HG03342 (cell line): Measurements from ENCODE around the gene SPI1.
A peak's percentile ranks its signal among the peaks of the same experiment; 100 is the strongest.

Source experiments
- ATAC-seq: cut with Tn5 transposase; IDR thresholded peaks from one replicate; pipeline ENCODE4 v1.9.1; 2021; ENCODE audit warnings: mild to moderate bottlenecking, moderate library complexity; ENCODE audit not compliant: unreplicated experiment

Gene SPI1

DNA sequence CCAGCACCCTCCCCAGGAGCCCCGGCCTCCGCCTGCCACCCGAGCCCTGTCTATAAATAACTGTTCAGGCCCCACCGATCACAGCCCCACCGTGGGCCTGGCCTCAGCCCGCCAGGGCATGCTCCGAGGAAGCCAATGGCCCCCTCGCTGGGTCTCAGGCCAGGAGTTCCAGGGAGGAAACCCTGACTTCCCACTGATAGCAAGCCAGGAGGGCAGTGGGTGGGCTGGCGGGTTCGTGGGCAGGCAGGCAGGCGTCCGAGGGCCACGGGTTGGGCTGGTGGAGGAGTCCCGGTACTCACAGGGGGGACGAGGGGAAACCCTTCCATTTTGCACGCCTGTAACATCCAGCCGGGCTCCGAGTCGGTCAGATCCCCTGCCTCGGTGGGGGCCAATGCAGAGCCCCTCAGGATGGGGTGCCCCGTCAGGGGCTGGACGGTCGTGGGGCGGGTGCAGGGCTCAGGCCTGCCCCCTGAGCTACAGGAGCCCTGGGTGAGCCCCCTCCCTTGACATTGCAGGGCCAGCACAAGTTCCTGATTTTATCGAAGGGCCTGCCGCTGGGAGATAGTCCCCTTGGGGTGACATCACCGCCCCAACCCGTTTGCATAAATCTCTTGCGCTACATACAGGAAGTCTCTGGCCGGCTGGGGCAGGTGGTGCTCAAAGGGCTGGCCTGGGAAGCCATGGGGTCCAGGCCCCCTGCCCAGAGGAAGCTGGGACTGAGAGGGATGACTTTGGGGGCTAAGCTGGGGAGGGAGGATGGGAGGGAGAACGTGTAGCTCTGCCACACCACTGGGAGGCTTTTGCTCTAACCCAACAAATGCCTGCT is at the start of gene SPI1:
Gene SPI1 (minus strand): TSS at position 538 of the 826 bp plus-strand sequence. CDS start 194 bp downstream, at position 344.
- ATAC-seq, result peak; percentile 87

GRCh38 chr11:47426062-47426956 is 48.0 kb upstream of the SPI1 start, which contains the start of gene PSMC3:
TSS of gene PSMC3 (minus strand) at chr11:47426439. CDS start at chr11:47426279, 160 bp downstream.
- peak; percentile 93 for ATAC-seq

DNA sequence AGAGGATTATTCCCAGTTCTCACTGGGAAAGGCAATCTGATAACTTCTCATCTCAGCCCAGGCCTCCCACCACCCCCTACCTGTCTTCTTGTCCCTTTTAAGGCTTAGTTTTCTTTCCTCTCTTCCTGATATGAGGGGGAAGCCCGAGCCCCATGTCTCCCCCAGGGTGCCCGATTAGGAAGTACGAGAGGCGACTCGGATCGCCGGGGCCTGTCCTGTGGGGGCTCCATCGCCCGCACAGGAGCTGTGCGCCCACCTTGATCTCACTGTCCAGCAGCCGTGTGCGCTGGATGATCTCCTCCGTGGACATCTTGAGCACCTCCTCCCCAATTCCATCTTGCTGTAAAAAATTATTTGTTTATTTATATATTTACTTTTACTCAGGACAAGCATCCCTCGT is 47.3 kb upstream of the SPI1 start:
- ATAC-seq, result no peak

GRCh38 chr11:47418454-47419259 is 40.3 kb upstream of the SPI1 start:
- no peak for ATAC-seq

DNA sequence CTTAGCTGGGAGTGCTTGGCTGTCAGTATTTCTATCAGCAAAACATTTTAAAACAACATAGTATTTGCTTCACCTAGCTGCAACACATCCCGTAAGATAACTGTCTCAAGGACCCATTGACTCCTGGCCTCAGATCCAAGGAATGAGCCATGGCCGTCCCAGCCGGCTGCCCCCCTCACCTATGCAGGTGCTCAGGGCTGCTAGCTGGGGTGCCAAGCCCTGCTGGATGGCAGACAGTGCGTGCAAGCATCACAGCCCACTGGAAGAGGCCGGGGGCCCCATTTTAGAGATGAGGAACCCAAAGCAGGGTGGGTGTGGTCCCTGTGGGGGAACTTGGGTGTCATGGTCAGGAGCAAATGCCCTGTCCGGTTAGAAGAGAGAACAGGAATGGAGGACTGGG is 39.4 kb upstream of the SPI1 start:
- ATAC-seq, result no peak

- ATAC-seq, result no peak
Observed at GRCh38 chr11:47415949-47416472, 37.7 kb upstream of the SPI1 start.

DNA sequence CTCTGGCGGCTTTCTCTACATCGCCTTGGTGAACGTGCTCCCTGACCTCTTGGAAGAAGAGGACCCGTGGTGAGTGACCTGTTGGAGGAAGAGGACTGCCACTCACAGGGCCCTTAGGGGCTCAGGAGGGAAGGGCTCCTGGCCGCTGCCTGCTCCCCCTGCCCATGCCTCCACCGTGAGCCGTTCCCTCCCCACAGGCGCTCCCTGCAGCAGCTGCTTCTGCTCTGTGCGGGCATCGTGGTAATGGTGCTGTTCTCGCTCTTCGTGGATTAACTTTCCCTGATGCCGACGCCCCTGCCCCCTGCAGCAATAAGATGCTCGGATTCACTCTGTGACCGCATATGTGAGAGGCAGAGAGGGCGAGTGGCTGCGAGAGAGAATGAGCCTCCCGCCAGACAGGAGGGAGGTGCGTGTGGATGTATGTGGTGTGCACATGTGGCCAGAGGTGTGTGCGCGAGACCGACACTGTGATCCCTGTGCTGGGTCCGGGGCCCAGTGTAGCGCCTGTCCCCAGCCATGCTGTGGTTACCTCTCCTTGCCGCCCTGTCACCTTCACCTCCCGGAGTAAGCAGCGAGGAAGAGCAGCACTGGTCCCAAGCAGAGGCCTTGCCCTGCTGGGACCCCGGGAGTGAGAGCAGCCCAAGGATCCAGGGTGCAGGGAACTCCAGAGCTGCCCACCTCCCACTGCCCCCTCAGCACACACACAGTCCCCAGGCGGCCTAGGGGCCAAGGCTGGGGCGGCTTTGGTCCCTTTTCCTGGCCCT is 36.9 kb upstream of the SPI1 start:
- no peak for ATAC-seq

GRCh38 chr11:47414685-47415070 is 36.3 kb upstream of the SPI1 start:
- no peak for ATAC-seq

DNA sequence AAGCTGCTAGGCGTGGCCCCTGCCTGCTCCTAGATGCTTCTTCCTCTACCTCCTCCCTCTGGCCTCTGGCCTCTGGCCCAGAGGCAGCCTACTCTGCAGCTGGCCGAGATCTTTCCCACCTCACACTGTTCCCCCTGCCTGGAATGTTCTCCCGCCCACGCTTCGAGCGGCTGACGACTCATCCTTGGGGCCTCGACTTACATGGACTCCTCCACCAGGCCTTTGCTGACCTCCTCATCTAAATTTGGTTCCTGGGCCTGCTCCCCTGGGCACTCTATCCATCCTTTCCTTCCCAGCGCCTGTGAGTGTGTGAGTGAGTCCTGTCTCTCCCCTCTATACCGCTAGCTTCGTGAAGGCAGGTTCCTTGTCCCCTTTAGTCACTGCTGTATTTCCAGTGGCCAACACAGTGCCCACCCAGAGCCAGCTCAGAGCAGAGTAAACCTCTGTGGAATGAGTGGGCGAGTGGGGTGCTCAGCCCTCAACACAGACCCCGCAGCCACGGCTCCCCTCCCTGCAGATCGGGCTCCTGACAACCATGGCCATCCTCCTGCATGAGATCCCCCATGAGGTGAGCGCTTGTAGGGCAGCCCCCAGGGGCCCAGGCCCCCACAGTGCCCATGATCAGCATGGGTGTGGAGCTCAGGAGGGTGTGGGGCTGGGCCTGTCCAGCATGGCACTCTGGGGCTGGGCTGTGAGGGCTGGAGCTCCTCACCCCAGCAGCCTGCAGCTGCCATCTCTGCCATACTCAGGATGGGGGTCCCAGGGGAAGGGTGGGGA is 35.7 kb upstream of the SPI1 start:
- ATAC-seq, result no peak

DNA sequence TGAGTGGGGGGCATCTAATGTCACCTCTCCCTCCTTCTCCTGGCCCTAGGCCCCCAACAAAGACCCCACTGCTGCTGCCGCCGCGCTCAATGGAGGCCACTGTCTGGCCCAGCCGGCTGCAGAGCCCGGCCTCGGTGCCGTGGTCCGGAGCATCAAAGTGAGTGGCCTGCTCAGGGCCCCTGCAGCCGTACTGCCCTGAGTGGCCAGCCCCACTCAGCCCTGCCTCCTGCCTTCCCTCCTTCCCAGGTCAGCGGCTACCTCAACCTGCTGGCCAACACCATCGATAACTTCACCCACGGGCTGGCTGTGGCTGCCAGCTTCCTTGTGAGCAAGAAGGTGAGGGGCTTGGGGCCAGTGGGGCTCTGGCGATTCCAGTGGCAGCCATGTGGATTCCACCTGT is 35.0 kb upstream of the SPI1 start:
- ATAC-seq, result no peak

DNA sequence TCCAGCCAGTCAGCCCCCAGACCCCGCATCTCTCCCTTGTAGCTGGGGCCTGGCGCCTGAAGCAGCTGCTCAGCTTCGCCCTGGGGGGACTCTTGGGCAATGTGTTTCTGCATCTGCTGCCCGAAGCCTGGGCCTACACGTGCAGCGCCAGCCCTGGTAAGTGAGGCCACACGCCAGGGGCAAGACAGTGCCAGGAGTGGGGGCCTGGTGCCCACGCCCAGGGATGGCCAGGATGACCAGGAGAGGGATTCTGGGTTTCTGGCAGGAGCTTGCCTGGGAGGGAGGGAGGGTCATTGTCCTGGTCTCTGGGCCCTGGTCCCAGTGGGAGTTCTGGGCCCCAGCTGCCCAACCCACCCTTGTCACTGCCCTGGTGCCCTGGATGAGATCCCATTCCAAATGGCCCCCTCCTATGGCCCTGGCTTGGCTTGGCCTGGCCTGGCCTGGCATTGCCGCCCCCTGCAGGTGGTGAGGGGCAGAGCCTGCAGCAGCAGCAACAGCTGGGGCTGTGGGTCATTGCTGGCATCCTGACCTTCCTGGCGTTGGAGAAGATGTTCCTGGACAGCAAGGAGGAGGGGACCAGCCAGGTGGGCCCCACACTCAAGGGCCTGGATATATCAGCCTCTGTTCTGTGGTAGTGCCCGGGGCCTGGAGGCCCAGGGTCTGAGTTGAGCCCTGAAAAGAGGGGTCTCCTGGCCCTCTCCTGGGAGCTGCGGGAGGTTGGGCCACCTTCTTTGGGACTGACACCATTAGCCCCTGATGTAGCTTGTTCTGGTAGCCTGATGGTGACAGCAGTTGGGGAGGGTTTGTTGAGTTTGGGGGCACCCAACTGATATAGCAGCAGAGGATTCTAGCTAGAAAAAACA is 33.8 kb upstream of the SPI1 start:
- no peak for ATAC-seq

DNA sequence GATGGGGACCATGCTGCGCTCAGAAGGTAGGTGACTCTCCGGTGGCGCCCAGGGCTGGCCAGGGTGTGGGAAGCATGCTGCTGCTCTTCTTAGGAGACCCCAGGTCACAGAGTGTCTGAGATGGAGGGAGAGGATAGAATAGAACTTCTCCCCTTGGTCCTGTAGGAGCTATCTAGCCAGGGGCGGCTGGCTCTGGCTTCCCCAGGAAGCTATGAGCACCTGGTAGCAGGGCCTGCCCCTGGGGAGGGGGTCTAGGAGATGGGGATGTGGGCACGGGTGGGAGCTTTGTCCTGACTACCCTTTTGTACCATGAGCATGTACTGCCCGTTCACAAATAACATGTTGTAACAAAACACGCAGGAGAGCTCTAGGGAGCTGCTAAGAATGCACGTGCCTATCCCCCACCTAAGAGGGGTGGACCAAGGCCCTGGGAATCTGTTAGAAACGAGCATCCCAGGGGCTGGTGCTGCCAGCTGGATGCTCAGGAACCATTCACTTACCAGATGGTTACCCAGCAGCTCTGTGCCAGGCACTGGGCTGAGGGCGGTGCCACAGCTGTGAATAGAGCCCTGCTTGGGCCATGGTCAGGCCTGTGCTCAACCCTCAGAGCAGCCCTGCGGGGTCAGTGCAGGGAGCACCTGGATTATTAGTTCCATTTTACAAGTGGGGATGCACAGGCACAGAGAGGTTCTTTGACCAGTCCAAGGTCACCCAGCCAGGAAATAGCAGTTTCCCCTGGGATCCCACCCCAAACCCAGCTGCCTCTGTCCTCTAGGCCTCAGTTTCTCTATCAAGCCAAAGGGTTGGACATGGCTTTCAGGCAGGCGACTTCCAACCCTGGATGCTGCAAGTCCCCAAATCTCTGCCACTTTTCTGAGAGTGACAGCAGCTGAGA is 32.3 kb upstream of the SPI1 start:
- no peak for ATAC-seq

GRCh38 chr11:47409440-47410369 is 31.4 kb upstream of the SPI1 start:
- no peak for ATAC-seq

DNA sequence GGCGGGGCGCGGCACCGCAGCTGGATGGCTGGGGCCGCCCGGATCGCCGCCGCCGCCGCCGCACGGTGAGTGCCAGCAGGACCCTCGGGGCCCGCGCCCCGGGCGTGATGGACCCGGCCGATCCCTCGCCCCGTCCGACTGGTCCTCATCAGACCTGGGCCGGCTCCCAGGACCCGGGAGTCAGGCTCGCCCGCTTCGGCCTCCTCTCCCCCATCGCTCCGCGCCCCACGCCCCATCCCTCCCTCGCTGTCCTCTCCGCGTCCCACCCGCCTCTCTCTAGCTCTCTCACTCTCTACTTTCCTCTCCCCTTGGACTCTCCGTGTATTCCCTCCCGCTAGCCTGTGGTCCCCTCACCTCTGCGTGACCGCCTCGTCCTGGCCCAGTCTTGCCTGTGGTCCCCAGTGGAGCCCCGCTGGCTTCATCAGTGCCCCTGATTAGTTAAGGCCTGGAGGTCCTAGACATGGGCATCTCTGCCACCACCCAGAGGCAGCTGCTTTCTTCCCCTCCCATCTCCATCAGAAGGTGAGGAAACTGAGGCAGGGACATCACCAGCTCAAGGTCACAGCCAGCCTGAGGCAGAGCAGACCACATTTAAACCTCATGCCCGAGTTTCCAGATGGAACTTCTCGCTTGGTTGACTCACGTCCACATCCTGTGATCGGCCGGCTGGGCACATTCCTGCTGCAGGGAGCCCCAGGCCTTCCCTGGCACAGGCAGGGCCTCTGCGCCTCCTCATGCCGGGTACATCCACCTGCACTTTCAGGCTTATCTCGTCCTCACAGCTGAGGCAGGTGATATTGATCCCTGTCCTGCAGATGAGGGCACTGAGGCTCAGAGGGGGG is 30.5 kb upstream of the SPI1 start:
- peak; percentile 8 for ATAC-seq
